CD4-positive, CD25-positive, alpha-beta regulatory T cell (primary cell): Measurements from ENCODE around the gene RAB37. TPM values are rescaled to one million over a fixed set of nuclear protein-coding genes. Genes with fewer than 3 reads are reported as not detected.
A peak's percentile ranks its signal among the peaks of the same experiment; 100 is the strongest.

Experiments used
- ATAC-seq, 2 donors: fragments of 150-1000 bp; cut with Tn5 transposase; one replicate each; pipeline ENCODE4 v1.10.0; 2021; ENCODE audit warnings: low read depth in 2 of 2, moderate number of reproducible peaks in 2 of 2, moderate library complexity in 1 of 2
- DNase-seq, 3 donors: peaks; one replicate each; pipeline versions ENCODE4 v3.0.0 to v3.0.0-alpha.2; 2012 to 2022; ENCODE audit warnings: mixed read lengths in 1 of 3
- H3K27ac ChIP-seq: one replicate; pipeline ENCODE4 v1.7.0; 2013; ENCODE audit warnings: mild to moderate bottlenecking, low read length; ENCODE audit not compliant: insufficient read depth, poor library complexity, severe bottlenecking
- H3K27me3 ChIP-seq: one replicate; pipeline ENCODE4 v1.7.0; 2013; ENCODE audit warnings: low read length; ENCODE audit not compliant: control insufficient read depth, insufficient read depth
- H3K36me3 ChIP-seq: one replicate; pipeline ENCODE4 v1.7.0; 2013; ENCODE audit warnings: mild to moderate bottlenecking, low read length, moderate library complexity; ENCODE audit not compliant: control insufficient read depth, insufficient read depth
- H3K4me1 ChIP-seq: 2 replicates; pipeline ENCODE4 v1.7.0; 2013; ENCODE audit warnings: mild to moderate bottlenecking, low read length; ENCODE audit not compliant: insufficient read depth, control insufficient read depth, poor library complexity, severe bottlenecking
- H3K4me3 ChIP-seq: one replicate; pipeline ENCODE4 v1.7.0; 2013; ENCODE audit warnings: low read depth, mild to moderate bottlenecking, low read length, moderate library complexity
- H3K9me3 ChIP-seq, 2 experiments: 1 replicate in 1 of 2; 2 replicates in 1 of 2; pipeline ENCODE4 v1.7.0; 2013; ENCODE audit warnings: low read length in 2 of 2, mild to moderate bottlenecking in 1 of 2, moderate library complexity in 1 of 2; ENCODE audit not compliant: control insufficient read depth in 2 of 2
- H3K27ac Mint-ChIP-seq, 3 donors: one replicate each; pipeline ENCODE4 v1.8.0; 2020 to 2022; ENCODE audit warnings: mild to moderate bottlenecking in 3 of 3, mixed read lengths in 3 of 3, moderate library complexity in 2 of 3
- H3K27me3 Mint-ChIP-seq: one replicate; pipeline ENCODE4 v1.8.0; 2022; ENCODE audit warnings: mild to moderate bottlenecking, mixed read lengths
- H3K36me3 Mint-ChIP-seq: one replicate; pipeline ENCODE4 v1.8.0; 2020; ENCODE audit warnings: mixed read lengths
- H3K4me1 Mint-ChIP-seq, 4 donors: one replicate each; pipeline ENCODE4 v1.8.0; 2020 to 2022; ENCODE audit warnings: mixed read lengths in 4 of 4, mild to moderate bottlenecking in 1 of 4
- H3K4me3 Mint-ChIP-seq, 4 donors: one replicate each; pipeline ENCODE4 v1.8.0; 2020 to 2022; ENCODE audit warnings: mild to moderate bottlenecking in 4 of 4, mixed read lengths in 4 of 4, moderate library complexity in 3 of 4
- H3K9me3 Mint-ChIP-seq, 7 donors: one replicate each; pipeline ENCODE4 v1.8.0; 2020 to 2022; ENCODE audit warnings: mixed read lengths in 7 of 7, mild to moderate bottlenecking in 3 of 7, moderate library complexity in 2 of 7
- polyA plus RNA-seq, 4 donors: library from polyadenylated mRNA; unstranded; fragments of 300-500 nt; fragmentation: Illumina TruSeq; gene quantifications; one replicate each; pipeline ENCODE4 v1.2.3, GENCODE V29; 2021
- total RNA-seq: library from RNA; stranded (reverse); gene quantifications from one replicate; pipeline ENCODE4 v1.2.3, GENCODE V29; 2022

Gene RAB37
- 85.5 TPM for total RNA-seq
- 100 to 1,000 TPM in 2 of 4 donors, 10 to 100 TPM in 2; 75.6 to 159 (median 104) TPM for polyA plus RNA-seq

- Mint-ChIP-seq H3K4me1 (peaks cover 8 to 61% (median 33%) of the 10 kb centered on the region in 4 donors), H3K9me3 (peaks cover 0 to 2% (median 0%) of the 10 kb centered on the region in 7 donors), H3K4me3 (peak within 1 kb of the TSS; percentile 94 to 98 (median 96)), H3K27ac (peak within 1 kb of the TSS; percentile 90 to 99 (median 96)), H3K36me3 (peaks cover 7% of the 10 kb centered on the region), H3K27me3 (no peaks in the 10 kb centered on the region)
- ATAC-seq (peak; percentile 38 to 43), DNase-seq (peak; percentile 46 to 73 (median 52))
- no peaks in the 10 kb centered on the region for H3K9me3 ChIP-seq
- H3K4me1 ChIP-seq: peaks cover 55% of the 10 kb centered on the region
- no peaks in the 10 kb centered on the region for H3K36me3 ChIP-seq
- peak within 1 kb of the TSS; percentile 90 for H3K4me3 ChIP-seq
- H3K27me3 ChIP-seq: no peaks in the 10 kb centered on the region
- peak within 1 kb of the TSS; percentile 78 for H3K27ac ChIP-seq
Measured at GRCh38 chr17:74736513-74737298, at the start of gene RAB37. RAB37 (plus strand) TSS chr17:74737256; CDS start chr17:74737273, 17 bp downstream.

GRCh38 chr17:74687886-74688285, 49.2 kb upstream of the RAB37 start:
- Histone ChIP-seq H3K4me1 (no peaks in the 10 kb centered on the region), H3K9me3 (no peaks in the 10 kb centered on the region), H3K27ac (no peak overlapping the region), H3K4me3 (no peak overlapping the region), H3K36me3 (no peaks in the 10 kb centered on the region), H3K27me3 (peaks cover 1% of the 10 kb centered on the region)
- Mint-ChIP-seq H3K27ac (no peak overlapping the region), H3K4me1 (peaks cover 0 to 3% (median 0%) of the 10 kb centered on the region in 4 donors), H3K9me3 (no peaks in the 10 kb centered on the region), H3K4me3 (no peak overlapping the region), H3K36me3 (peaks cover 2% of the 10 kb centered on the region), H3K27me3 (peaks cover 28% of the 10 kb centered on the region)
- ATAC-seq (no peak), DNase-seq (no peak)

GRCh38 chr17:74690409-74690825, 46.6 kb upstream of the RAB37 start:
- no peak overlapping the region for H3K27ac Mint-ChIP-seq
- peaks cover 0 to 2% (median 0%) of the 10 kb centered on the region in 7 donors for H3K9me3 Mint-ChIP-seq
- no peaks in the 10 kb centered on the region for H3K9me3 ChIP-seq
- no peak for ATAC-seq
- H3K4me3 ChIP-seq: no peak overlapping the region
- no peak for DNase-seq
- H3K4me1 Mint-ChIP-seq: no peaks in the 10 kb centered on the region
- no peaks in the 10 kb centered on the region for H3K4me1 ChIP-seq
- H3K27me3 Mint-ChIP-seq: peaks cover 32% of the 10 kb centered on the region
- H3K36me3 Mint-ChIP-seq: peaks cover 8% of the 10 kb centered on the region
- H3K27me3 ChIP-seq: peaks cover 4% of the 10 kb centered on the region
- H3K27ac ChIP-seq: no peak overlapping the region
- H3K4me3 Mint-ChIP-seq: no peak overlapping the region
- H3K36me3 ChIP-seq: no peaks in the 10 kb centered on the region

GRCh38 chr17:74691151-74691550, 45.9 kb upstream of the RAB37 start:
- H3K36me3 Mint-ChIP-seq: peaks cover 8% of the 10 kb centered on the region

GRCh38 chr17:74694081-74694480, 43.0 kb upstream of the RAB37 start:
- H3K4me1 Mint-ChIP-seq: peaks cover 0 to 2% (median 0%) of the 10 kb centered on the region in 4 donors
- Histone ChIP-seq H3K4me1 (no peaks in the 10 kb centered on the region), H3K27ac (no peak overlapping the region), H3K36me3 (no peaks in the 10 kb centered on the region), H3K27me3 (peaks cover 4% of the 10 kb centered on the region), H3K4me3 (no peak overlapping the region), H3K9me3 (no peaks in the 10 kb centered on the region)
- peaks cover 8% of the 10 kb centered on the region for H3K36me3 Mint-ChIP-seq
- ATAC-seq (no peak), DNase-seq (no peak)
- H3K27ac Mint-ChIP-seq: no peak overlapping the region
- H3K4me3 Mint-ChIP-seq: no peak overlapping the region
- peaks cover 32% of the 10 kb centered on the region for H3K27me3 Mint-ChIP-seq
- peaks cover 0 to 2% (median 0%) of the 10 kb centered on the region in 7 donors for H3K9me3 Mint-ChIP-seq

More at GRCh38 chr17:74691151-74691550, 45.9 kb upstream of the RAB37 start:
- Histone ChIP-seq H3K9me3 (no peaks in the 10 kb centered on the region), H3K36me3 (no peaks in the 10 kb centered on the region), H3K4me1 (no peaks in the 10 kb centered on the region), H3K4me3 (no peak overlapping the region), H3K27ac (no peak overlapping the region), H3K27me3 (peaks cover 4% of the 10 kb centered on the region)
- Mint-ChIP-seq H3K4me3 (no peak overlapping the region), H3K27me3 (peaks cover 28% of the 10 kb centered on the region), H3K4me1 (no peaks in the 10 kb centered on the region), H3K9me3 (peaks cover 0 to 2% (median 0%) of the 10 kb centered on the region in 7 donors), H3K27ac (no peak overlapping the region)
- DNase-seq (no peak), ATAC-seq (no peak)

GRCh38 chr17:74695629-74696028, 41.4 kb upstream of the RAB37 start:
- Histone ChIP-seq H3K27ac (no peak overlapping the region), H3K4me1 (no peaks in the 10 kb centered on the region), H3K36me3 (no peaks in the 10 kb centered on the region), H3K27me3 (peaks cover 4% of the 10 kb centered on the region), H3K9me3 (no peaks in the 10 kb centered on the region), H3K4me3 (no peak overlapping the region)
- H3K36me3 Mint-ChIP-seq: peaks cover 8% of the 10 kb centered on the region
- no peak overlapping the region for H3K4me3 Mint-ChIP-seq
- DNase-seq (no peak), ATAC-seq (no peak)
- peaks cover 32% of the 10 kb centered on the region for H3K27me3 Mint-ChIP-seq
- H3K4me1 Mint-ChIP-seq: peaks cover 0 to 2% (median 0%) of the 10 kb centered on the region in 4 donors
- H3K9me3 Mint-ChIP-seq: peaks cover 0 to 2% (median 0%) of the 10 kb centered on the region in 7 donors
- no peak overlapping the region for H3K27ac Mint-ChIP-seq

- Mint-ChIP-seq H3K27me3 (peaks cover 19% of the 10 kb centered on the region), H3K4me1 (peaks cover 0 to 2% (median 0%) of the 10 kb centered on the region in 4 donors), H3K4me3 (no peak overlapping the region), H3K9me3 (peaks cover 0 to 2% (median 0%) of the 10 kb centered on the region in 7 donors), H3K36me3 (peaks cover 8% of the 10 kb centered on the region), H3K27ac (no peak overlapping the region)
- H3K27me3 ChIP-seq: peaks cover 3% of the 10 kb centered on the region
- no peak overlapping the region for H3K27ac ChIP-seq
- no peak overlapping the region for H3K4me3 ChIP-seq
- H3K4me1 ChIP-seq: no peaks in the 10 kb centered on the region
- no peak for ATAC-seq
- no peak for DNase-seq
- H3K36me3 ChIP-seq: no peaks in the 10 kb centered on the region
- no peaks in the 10 kb centered on the region for H3K9me3 ChIP-seq
Measured at GRCh38 chr17:74697515-74697914, 39.5 kb upstream of the RAB37 start.
